Activated T-cell treated with anti-CD3 and anti-CD28 coated beads, Interleukin-2, amount 50 U/mL, for 24 hours (primary cell): ENCODE measurements around the gene SLC24A4.

Source experiments
- DNase-seq: peaks from one replicate; pipeline ENCODE4 v3.0.0-alpha.2; 2020
- H3K27ac Mint-ChIP-seq: 2 replicates; pipeline ENCODE4 v1.8.0; 2020; ENCODE audit warnings: mild to moderate bottlenecking, mixed read lengths
- H3K27me3 Mint-ChIP-seq: 2 replicates; pipeline ENCODE4 v1.8.0; 2020; ENCODE audit warnings: mixed read lengths
- H3K36me3 Mint-ChIP-seq: 2 replicates; pipeline ENCODE4 v1.8.0; 2020; ENCODE audit warnings: low read depth, mixed read lengths
- H3K4me1 Mint-ChIP-seq: 2 replicates; pipeline ENCODE4 v1.8.0; 2020; ENCODE audit warnings: low read depth, mixed read lengths
- H3K4me3 Mint-ChIP-seq: 2 replicates; pipeline ENCODE4 v1.8.0; 2020; ENCODE audit warnings: mild to moderate bottlenecking, moderate library complexity, mixed read lengths
- H3K9me3 Mint-ChIP-seq: 2 replicates; pipeline ENCODE4 v1.8.0; 2020; ENCODE audit warnings: mixed read lengths

SLC24A4 gene

DNA sequence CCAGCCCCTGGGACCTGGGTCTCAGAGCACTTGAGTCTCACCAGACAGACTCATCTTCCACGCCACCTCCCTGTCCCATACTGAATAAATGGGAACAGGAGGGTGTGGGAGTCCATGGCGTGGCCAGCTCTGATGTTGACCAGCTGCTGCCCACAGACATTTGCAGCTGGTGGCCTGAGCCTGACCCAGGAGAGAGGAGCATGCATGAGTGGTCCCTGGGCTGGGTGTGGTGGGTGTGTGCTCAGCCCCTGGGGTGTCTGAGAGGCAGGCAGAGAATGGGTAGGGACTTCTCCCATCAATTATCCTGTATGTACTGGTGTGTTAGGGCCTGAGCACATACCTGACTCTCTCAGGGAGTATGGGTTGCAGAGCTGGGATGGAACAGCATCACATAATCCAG, 49.3 kb downstream of the SLC24A4 start:
- no peaks in the 10 kb centered on the region for H3K36me3 Mint-ChIP-seq
- peaks cover 2% of the 10 kb centered on the region for H3K9me3 Mint-ChIP-seq
- no peak for DNase-seq
- no peaks in the 10 kb centered on the region for H3K27me3 Mint-ChIP-seq
- H3K4me3 Mint-ChIP-seq, result no peak overlapping the region
- H3K27ac Mint-ChIP-seq, result no peak overlapping the region
- H3K4me1 Mint-ChIP-seq, result no peaks in the 10 kb centered on the region

DNA sequence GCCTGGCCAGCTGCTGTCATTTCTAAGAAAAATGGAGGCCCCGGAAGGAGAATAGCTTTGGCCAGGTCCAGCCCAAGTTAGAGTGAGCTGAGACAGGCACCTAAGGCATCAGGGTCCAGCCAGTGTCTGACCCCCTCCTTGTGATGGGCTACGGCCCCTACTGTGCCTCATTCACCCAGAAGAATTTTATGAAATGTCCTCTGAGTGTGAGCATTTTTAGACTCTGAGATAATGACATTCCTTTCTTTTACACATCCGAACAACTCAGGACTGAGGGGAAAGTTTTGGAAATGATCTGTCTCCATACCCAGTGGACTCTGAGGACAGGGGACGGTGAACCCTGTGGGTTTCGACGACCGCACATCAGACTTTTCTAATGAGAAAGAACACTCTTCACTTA, 50.4 kb downstream of the SLC24A4 start:
- Mint-ChIP-seq H3K4me3 (no peak overlapping the region), H3K27ac (no peak overlapping the region), H3K4me1 (no peaks in the 10 kb centered on the region), H3K27me3 (no peaks in the 10 kb centered on the region), H3K9me3 (peaks cover 2% of the 10 kb centered on the region), H3K36me3 (no peaks in the 10 kb centered on the region)
- DNase-seq, result no peak

DNA sequence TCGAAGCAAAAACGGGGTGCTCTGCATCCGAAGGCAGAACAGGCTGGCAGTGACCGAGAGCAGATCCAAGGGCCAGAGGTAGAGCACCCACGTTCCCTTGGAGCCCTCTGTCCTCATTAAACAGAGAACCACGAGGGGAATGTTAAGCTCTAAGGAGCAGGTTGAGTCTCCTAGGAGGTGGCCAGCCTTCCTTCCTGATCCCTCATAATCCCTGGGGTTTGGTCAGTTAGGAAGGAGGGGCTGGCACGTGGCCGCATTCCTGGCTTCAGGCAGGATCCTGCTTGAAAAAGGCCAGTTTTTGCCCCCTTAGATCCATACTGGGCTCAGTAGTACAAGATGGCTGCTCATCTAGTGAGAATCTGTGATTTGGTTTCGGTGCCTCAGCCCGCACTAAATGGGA, 57.2 kb downstream of the SLC24A4 start:
- Mint-ChIP-seq H3K4me3 (no peak overlapping the region), H3K27me3 (no peaks in the 10 kb centered on the region), H3K9me3 (no peaks in the 10 kb centered on the region), H3K36me3 (no peaks in the 10 kb centered on the region), H3K27ac (no peak overlapping the region), H3K4me1 (no peaks in the 10 kb centered on the region)
- no peak for DNase-seq

DNA sequence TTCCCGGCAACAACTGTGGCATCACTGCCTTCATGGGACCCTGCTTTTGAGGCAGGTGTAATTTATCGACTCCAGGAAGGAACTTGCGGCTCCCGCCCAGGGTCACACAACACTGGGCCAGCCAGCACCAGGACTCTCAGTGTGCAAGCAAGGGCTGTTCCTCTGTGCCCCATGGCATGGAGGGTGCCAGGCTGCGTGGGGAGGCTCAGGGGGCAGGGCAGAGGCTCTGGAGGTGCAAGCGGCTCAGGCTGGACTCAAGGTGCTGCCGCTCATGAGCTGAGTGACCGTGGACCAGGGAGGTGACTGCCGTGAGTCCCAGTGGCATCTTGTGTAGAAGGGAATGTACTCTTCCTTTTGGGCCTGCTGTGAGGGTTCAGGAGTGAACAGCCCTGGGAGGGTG, 57.6 kb downstream of the SLC24A4 start:
- Mint-ChIP-seq H3K4me3 (no peak overlapping the region), H3K27ac (no peak overlapping the region), H3K27me3 (no peaks in the 10 kb centered on the region), H3K4me1 (no peaks in the 10 kb centered on the region), H3K9me3 (no peaks in the 10 kb centered on the region), H3K36me3 (no peaks in the 10 kb centered on the region)
- DNase-seq, result no peak

DNA sequence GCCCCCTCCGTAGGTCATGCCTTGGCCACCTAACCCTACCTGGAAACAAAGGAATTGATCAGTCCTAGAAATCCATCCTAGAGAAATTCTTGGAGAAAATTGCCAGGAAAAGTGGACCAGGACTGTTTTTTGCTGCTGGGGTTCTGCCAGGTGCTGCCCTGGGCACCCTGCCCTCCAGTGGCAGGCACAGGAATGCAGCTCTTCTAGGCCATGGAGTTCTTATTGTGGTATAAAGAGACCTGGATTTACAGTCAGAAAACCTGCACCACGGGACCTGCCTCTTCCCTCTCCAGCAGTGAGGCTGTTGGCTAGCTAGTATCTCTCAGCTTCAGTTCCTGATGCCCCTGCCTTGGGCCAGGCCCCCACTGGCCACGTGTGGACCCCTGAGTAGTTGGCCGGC, 59.7 kb downstream of the SLC24A4 start:
- H3K36me3 Mint-ChIP-seq, result no peaks in the 10 kb centered on the region
- DNase-seq, result no peak
- no peak overlapping the region for H3K4me3 Mint-ChIP-seq
- H3K27ac Mint-ChIP-seq, result no peak overlapping the region
- no peaks in the 10 kb centered on the region for H3K27me3 Mint-ChIP-seq
- H3K4me1 Mint-ChIP-seq, result no peaks in the 10 kb centered on the region
- H3K9me3 Mint-ChIP-seq, result no peaks in the 10 kb centered on the region

DNA sequence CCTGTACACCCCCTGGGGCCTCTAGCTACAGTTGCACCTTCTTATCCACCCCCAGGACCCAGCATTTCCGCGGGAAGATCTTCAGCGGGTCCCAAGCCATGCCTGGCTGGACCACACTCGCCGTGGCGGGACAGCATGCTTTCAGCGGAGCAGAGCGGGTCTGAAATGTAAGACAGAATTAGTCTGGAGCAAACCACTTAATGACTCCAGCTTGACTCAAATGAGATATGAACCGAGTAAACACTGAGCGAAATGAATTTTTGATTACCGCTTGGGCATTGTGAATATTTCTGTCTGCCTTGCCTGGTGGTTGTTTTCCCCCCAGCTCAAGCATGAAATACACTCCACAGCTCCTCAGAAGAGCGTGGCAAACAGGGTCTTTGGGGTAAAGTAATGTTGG, 60.8 kb downstream of the SLC24A4 start:
- H3K36me3 Mint-ChIP-seq, result no peaks in the 10 kb centered on the region
- no peaks in the 10 kb centered on the region for H3K4me1 Mint-ChIP-seq
- H3K27me3 Mint-ChIP-seq, result no peaks in the 10 kb centered on the region
- no peak for DNase-seq
- H3K9me3 Mint-ChIP-seq, result no peaks in the 10 kb centered on the region
- no peak overlapping the region for H3K4me3 Mint-ChIP-seq
- H3K27ac Mint-ChIP-seq, result no peak overlapping the region

DNA sequence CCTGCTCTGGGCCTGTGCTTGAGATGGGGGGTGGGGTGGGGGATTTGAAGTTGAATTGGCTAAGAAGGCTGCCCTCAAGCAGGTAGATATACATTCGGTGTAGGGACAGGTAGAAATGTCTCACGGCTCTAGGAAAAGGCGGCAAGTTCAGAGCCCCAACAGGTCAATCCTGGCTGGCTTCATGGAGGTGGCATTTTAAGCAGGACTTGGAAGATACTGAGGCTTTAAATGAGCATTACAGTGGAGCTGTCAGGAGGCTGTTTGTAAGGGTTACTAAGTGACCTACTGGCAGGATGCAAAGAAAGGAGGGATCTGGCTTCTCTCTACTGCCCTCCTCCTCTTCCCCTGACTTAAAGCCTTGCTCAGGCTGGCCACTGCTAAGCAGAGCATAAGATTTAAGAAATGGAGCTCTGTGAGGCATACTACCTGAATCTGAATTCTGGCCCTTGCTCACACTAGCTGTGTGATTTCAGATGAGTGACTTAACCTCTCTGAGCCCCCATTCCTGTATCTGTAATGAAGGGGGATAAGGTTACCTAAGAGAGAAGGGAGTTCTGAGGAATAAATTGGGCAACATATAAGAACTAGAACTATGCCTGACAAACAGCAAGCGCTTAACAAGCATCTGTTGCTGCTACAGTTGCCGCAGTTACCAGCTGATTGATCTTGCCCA, 61.6 kb downstream of the SLC24A4 start:
- Mint-ChIP-seq H3K9me3 (no peaks in the 10 kb centered on the region), H3K27me3 (no peaks in the 10 kb centered on the region), H3K4me3 (no peak overlapping the region), H3K36me3 (no peaks in the 10 kb centered on the region), H3K4me1 (no peaks in the 10 kb centered on the region), H3K27ac (no peak overlapping the region)
- DNase-seq, result peak; percentile 8

DNA sequence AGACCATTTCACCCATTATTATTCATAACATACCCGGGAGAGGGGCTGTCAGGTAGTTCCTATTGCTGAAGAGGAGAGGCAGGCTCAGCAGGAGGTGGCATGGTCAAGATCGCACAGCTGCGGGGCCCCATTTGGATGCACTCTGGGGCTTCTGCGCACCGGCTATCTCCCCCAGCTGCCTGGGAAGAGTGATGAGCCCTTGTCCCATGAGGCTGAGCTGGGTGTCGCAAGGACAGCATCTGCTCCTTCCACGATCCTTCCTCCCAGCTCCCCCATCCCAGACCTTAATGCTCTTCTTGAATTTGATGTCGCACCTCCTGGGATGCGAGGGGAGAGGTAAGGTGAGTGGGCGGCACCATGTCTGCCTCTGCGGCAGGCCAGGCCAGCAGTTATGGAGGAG, 62.6 kb downstream of the SLC24A4 start:
- Mint-ChIP-seq H3K4me1 (no peaks in the 10 kb centered on the region), H3K36me3 (no peaks in the 10 kb centered on the region), H3K9me3 (no peaks in the 10 kb centered on the region), H3K27me3 (no peaks in the 10 kb centered on the region), H3K27ac (no peak overlapping the region), H3K4me3 (no peak overlapping the region)
- no peak for DNase-seq

DNA sequence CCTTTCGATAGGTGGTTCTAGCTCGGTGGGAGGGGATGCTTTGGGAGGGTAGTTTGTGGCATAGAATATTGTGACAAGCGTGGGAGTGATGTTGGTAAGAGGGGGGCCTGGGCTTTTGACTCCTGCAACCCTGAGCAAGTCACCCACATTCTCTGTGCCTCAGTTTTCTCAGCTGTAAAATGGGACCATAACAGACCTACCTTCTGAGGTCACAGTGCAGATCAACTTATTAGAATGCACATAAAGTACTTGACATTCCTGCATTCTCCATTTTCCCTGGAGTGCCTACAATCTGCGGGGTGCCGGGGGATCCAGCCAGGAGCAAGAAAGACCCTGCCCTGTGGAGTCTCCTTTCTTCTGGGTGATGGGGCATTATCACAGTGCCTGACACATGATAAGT, 63.2 kb downstream of the SLC24A4 start:
- peak; percentile 2 for DNase-seq
- Mint-ChIP-seq H3K4me1 (no peaks in the 10 kb centered on the region), H3K9me3 (no peaks in the 10 kb centered on the region), H3K4me3 (no peak overlapping the region), H3K27me3 (no peaks in the 10 kb centered on the region), H3K36me3 (no peaks in the 10 kb centered on the region), H3K27ac (no peak overlapping the region)

DNA sequence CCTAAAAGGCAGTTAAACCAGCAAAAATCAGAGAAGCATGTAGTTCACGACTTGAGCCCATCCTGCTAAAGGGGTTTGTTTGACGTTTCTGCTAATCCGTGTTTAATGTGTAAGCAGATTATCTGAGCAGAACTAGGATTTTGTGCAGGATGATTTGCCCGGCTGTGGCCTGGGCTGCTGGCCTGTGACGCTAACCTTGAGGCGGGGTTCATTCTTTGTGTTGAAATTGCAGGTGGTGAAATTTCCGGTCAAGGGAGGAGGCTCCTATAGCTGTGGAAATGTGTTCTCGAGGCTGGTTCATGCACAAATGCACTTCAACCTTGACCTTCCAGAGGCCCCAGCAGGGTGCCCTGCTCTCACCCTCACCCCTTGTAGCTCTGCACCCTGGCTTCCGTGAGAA, 63.7 kb downstream of the SLC24A4 start:
- no peaks in the 10 kb centered on the region for H3K36me3 Mint-ChIP-seq
- no peaks in the 10 kb centered on the region for H3K4me1 Mint-ChIP-seq
- H3K27me3 Mint-ChIP-seq, result no peaks in the 10 kb centered on the region
- no peak overlapping the region for H3K27ac Mint-ChIP-seq
- H3K9me3 Mint-ChIP-seq, result no peaks in the 10 kb centered on the region
- H3K4me3 Mint-ChIP-seq, result no peak overlapping the region
- DNase-seq, result no peak

DNA sequence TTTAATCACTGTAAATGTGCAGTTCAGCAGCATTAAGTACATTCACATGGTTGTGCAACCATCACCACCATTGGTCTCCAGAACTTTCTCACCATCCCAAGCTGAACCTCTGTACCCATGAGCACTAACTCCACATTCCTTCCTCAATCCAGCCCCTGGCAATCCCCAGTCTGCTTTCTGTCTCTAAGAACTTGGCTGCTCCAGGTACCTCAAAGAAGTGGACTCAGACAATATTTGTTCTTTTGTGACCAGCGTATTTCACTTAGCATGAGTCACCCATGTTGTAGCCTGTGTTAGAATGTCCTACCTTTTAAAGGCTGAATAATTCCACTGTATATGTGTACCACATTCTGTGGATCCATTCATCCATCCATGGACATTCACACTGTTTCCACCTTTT, 64.6 kb downstream of the SLC24A4 start:
- peak; percentile 0 for DNase-seq
- Mint-ChIP-seq H3K4me1 (no peaks in the 10 kb centered on the region), H3K27ac (no peak overlapping the region), H3K36me3 (no peaks in the 10 kb centered on the region), H3K27me3 (no peaks in the 10 kb centered on the region), H3K9me3 (no peaks in the 10 kb centered on the region), H3K4me3 (no peak overlapping the region)

DNA sequence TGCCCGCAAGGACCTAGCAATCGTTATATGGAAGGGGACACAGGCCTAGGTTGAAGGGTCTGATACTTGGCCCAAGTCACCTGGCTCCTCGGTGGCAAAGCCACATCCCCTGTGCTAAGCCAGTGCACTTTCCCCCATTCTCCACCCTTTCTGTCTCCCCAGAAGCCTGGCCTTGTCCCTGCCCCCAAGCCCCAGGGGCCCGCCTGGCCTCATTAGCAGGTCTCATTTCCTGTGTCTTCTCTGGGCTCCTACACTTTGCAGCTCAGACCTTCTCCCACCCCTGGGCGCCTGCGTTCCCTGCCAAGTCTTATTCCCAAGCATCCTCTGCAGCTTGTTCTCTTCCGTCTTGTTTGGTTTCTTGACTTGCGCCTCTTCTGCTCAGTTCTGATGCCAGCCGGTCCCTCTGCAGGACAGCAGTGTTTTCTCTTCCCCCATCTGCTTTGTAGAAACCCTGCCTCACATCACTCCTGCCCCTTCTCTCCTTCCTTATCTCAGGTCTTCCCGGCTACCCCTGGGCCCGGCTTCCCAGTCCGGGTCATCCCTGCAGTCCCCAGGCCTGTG, 66.7 kb downstream of the SLC24A4 start:
- no peaks in the 10 kb centered on the region for H3K4me1 Mint-ChIP-seq
- no peak overlapping the region for H3K27ac Mint-ChIP-seq
- no peaks in the 10 kb centered on the region for H3K27me3 Mint-ChIP-seq
- no peaks in the 10 kb centered on the region for H3K9me3 Mint-ChIP-seq
- H3K4me3 Mint-ChIP-seq, result no peak overlapping the region
- H3K36me3 Mint-ChIP-seq, result no peaks in the 10 kb centered on the region
- peak; percentile 13 for DNase-seq

DNA sequence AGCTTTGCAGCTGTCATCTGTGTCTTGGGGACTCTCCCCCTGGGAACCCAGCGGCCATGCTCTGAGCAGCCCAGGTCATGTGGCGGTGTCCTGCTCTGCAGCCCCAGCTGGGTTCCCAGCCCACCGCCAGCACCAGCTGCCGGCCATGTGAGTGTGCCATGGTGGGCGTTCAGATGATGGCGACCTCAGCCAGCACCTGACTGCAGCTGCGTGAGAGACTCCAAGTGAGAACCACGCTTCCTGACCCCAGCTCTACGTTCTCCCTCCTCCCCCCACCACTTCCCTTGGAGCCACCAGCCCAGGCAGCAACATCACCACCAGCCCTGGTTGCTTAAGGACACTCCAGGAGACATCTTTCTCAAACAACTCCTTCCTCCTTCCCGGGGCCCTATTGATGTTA, 68.8 kb downstream of the SLC24A4 start:
- DNase-seq, result peak; percentile 20
- Mint-ChIP-seq H3K4me1 (no peaks in the 10 kb centered on the region), H3K27ac (no peak overlapping the region), H3K36me3 (no peaks in the 10 kb centered on the region), H3K27me3 (no peaks in the 10 kb centered on the region), H3K9me3 (no peaks in the 10 kb centered on the region), H3K4me3 (no peak overlapping the region)

DNA sequence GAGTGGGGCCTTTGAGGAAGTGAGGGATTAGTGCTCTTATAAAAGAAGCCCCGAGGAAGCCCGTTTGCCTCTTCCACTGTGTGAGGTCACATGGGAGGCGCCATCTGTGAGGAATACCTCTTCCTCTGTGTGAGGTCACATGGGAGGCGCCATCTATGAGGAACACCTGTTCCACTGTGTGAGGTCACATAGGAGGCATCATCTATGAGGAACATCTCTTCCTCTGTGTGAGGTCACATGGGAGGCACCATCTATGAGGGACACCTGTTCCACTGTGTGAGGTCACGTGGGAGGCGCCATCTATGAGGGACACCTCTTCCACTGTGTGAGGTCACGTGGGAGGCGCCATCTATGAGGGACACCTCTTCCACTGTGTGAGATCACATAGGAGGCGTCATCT, 69.7 kb downstream of the SLC24A4 start:
- H3K4me3 Mint-ChIP-seq, result no peak overlapping the region
- H3K36me3 Mint-ChIP-seq, result no peaks in the 10 kb centered on the region
- no peaks in the 10 kb centered on the region for H3K9me3 Mint-ChIP-seq
- peak; percentile 14 for DNase-seq
- H3K27me3 Mint-ChIP-seq, result peaks cover 5% of the 10 kb centered on the region
- no peaks in the 10 kb centered on the region for H3K4me1 Mint-ChIP-seq
- no peak overlapping the region for H3K27ac Mint-ChIP-seq

DNA sequence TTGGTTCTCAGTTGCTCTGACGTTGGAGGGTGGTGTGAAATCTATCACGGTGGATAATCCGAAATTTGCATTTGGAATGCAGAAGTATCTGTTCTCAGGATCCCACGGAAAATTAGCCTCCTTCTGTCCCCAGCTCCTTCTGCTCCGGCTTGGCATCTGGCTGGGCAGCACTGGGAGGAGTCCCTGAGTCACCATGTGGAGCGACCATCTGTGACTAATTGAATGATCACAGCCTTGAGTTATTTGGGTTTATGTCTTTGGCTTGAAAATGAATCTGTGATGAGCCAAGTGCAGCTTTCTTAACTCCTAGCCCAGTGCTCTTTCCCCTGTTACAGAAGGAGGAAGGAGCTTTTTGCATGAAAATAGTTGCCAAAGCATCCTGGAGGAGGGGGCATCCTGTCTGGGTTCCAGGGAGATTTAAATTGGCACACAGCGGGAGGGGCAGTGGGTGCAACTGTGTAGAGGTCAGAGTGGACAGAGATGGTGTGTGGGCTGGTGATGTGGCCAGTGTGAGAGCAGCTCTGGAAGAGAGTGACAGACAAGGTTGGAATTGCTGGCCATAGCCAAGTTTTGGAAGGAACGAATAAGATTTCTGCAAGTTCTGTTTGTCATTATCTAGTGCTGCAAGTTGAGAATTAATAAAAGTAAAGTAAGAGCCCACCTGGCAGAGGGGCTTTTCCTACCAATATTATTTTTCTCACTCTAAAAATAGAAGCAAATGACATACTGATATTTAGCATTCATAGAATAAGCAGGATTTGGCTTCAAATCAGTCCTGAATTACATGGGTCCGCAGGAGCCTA, 74.4 kb downstream of the SLC24A4 start:
- peaks cover 2% of the 10 kb centered on the region for H3K9me3 Mint-ChIP-seq
- no peak overlapping the region for H3K27ac Mint-ChIP-seq
- H3K4me1 Mint-ChIP-seq, result peaks cover 2% of the 10 kb centered on the region
- H3K4me3 Mint-ChIP-seq, result no peak overlapping the region
- H3K27me3 Mint-ChIP-seq, result peaks cover 10% of the 10 kb centered on the region
- no peaks in the 10 kb centered on the region for H3K36me3 Mint-ChIP-seq
- DNase-seq, result no peak
